ENCODE measurements around the gene SLC44A3.

DNA sequence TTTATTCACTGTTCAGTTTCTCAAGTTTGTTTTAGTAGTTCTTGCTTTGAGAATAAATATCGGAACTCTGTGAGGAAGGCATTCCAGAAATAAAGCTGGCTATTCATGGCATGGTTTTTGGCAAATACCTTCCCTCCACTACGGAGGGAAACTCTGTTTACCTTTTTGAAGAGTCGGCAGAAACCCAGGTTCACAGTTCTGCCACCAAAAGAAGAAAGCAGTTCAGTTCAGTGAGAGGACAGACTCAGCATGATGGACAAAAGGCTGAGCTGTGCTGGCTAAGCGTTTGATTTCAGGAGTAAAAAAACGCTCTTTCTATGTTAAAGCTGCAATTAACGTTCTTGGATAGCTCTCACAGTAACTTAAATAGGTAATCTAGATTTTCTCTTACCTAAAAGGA lies 64.3 kb downstream of the SLC44A3 start:
- TF ChIP-seq YY1 (IDR thresholded peaks at IDR 0.05; ENCODE audit: low read depth) (no peak), RAD21 (IDR thresholded peaks at IDR 0.05; ENCODE audit: low read length) (no peak), RFX5 (IDR thresholded peaks at IDR 0.05; ENCODE audit: low read length) (no peak)
- TF ChIP-seq, protein P1, sequence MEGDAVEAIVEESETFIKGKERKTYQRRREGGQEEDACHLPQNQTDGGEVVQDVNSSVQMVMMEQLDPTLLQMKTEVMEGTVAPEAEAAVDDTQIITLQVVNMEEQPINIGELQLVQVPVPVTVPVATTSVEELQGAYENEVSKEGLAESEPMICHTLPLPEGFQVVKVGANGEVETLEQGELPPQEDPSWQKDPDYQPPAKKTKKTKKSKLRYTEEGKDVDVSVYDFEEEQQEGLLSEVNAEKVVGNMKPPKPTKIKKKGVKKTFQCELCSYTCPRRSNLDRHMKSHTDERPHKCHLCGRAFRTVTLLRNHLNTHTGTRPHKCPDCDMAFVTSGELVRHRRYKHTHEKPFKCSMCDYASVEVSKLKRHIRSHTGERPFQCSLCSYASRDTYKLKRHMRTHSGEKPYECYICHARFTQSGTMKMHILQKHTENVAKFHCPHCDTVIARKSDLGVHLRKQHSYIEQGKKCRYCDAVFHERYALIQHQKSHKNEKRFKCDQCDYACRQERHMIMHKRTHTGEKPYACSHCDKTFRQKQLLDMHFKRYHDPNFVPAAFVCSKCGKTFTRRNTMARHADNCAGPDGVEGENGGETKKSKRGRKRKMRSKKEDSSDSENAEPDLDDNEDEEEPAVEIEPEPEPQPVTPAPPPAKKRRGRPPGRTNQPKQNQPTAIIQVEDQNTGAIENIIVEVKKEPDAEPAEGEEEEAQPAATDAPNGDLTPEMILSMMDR (IDR thresholded peaks at IDR 0.05): no peak

All from SK-N-SH (cell line).